DMS79 treated with DMSO at 0.1 percent for 48 hours (cell line): ENCODE measurements around the gene RAB11FIP4.

Experiments used
- DNase-seq: peaks from one replicate; lab custom pipeline; 2025; lab: John Stamatoyannopoulos, UW

The RAB11FIP4 gene

GRCh38 chr17:31387438-31387837 is 4.0 kb upstream of the RAB11FIP4 start:
- no peak for DNase-seq

- no peak for DNase-seq
Observed at GRCh38 chr17:31388351-31388750, 3.1 kb upstream of the RAB11FIP4 start.

GRCh38 chr17:31388770-31389656 is 2.5 kb upstream of the RAB11FIP4 start:
- DNase-seq: peak; percentile 21

- no peak for DNase-seq
Observed at GRCh38 chr17:31389657-31390381, 1.7 kb upstream of the RAB11FIP4 start.

GRCh38 chr17:31390426-31390747 is 1.1 kb upstream of the RAB11FIP4 start:
- DNase-seq: no peak

- DNase-seq: no peak
Observed at GRCh38 chr17:31390748-31391495, 553 bp upstream of the RAB11FIP4 start.

GRCh38 chr17:31392002-31392855 is 754 bp downstream of the RAB11FIP4 start:
- DNase-seq: peak; percentile 38

GRCh38 chr17:31392856-31393748 is 1.6 kb downstream of the RAB11FIP4 start:
- DNase-seq: no peak

- no peak for DNase-seq
Observed at GRCh38 chr17:31393749-31394146, 2.3 kb downstream of the RAB11FIP4 start.

GRCh38 chr17:31394544-31394943 is 3.1 kb downstream of the RAB11FIP4 start:
- no peak for DNase-seq

GRCh38 chr17:31397256-31397939 is 5.9 kb downstream of the RAB11FIP4 start:
- no peak for DNase-seq

- DNase-seq: no peak
Observed at GRCh38 chr17:31398381-31399311, 7.2 kb downstream of the RAB11FIP4 start.

- DNase-seq: no peak
Observed at GRCh38 chr17:31400481-31400950, 9.0 kb downstream of the RAB11FIP4 start.

- DNase-seq: no peak
Observed at GRCh38 chr17:31401456-31402254, 10.2 kb downstream of the RAB11FIP4 start.

GRCh38 chr17:31404028-31404949 is 12.8 kb downstream of the RAB11FIP4 start:
- no peak for DNase-seq

GRCh38 chr17:31405890-31406371 is 14.5 kb downstream of the RAB11FIP4 start:
- DNase-seq: no peak

- no peak for DNase-seq
Observed at GRCh38 chr17:31408586-31408985, 17.1 kb downstream of the RAB11FIP4 start.
